A549 (cell line): ENCODE measurements around the gene TSTD1. TPM values are rescaled to one million over a fixed set of nuclear protein-coding genes. Genes with fewer than 3 reads are reported as not detected.

Experiments
- ATAC-seq, 2 experiments: fragments of 200-7000 bp in 1 of 2; fragments of >200 bp in 1 of 2; cut with Nextera tagmentation in 1 of 2; cut with Tn5 transposase in 1 of 2; 3 replicates each; pipeline versions ENCODE4 v1.8.0 to v1.9.1; 2018 to 2020; ENCODE audit warnings: mild to moderate bottlenecking in 1 of 2, moderate library complexity in 1 of 2
- CTCF ChIA-PET: fragments of 300-600 bp; sonication (Branson Sonifier 250); formaldehyde crosslinking; extraction: SDS; loops from one replicate; lab custom pipeline; 2021; ENCODE audit warnings: antibody characterized with exemption, inconsistent platforms; lab: Yijun Ruan, JAX
- POLR2A ChIA-PET: fragments of 350-600 bp; formaldehyde crosslinking; extraction: SDS; loops from one replicate; lab custom pipeline; 2021; ENCODE audit warnings: antibody characterized with exemption, inconsistent platforms; lab: Yijun Ruan, JAX
- DNase-seq, 2 experiments: peaks; one replicate each; pipeline versions ENCODE4 v3.0.0 to v3.0.0-alpha.2; 2011 to 2016; ENCODE audit warnings: low read depth in 1 of 2, low spot score in 1 of 2
- FAIRE-seq: peaks from 2 replicates; lab custom pipeline; 2011; peaks lifted over from hg19 to GRCh38; lab: Jason Lieb, UNC
- H3K27ac ChIP-seq, 2 experiments: fragments of >200 bp; sonication (Bioruptor Twin); formaldehyde crosslinking; 3 replicates each; pipeline ENCODE4 v1.5.1; 2016 to 2017
- H3K4me1 ChIP-seq: fragments of >200 bp; sonication (Bioruptor Twin); formaldehyde crosslinking; 3 replicates; pipeline ENCODE4 v1.6.1; 2016
- H3K4me2 ChIP-seq: fragments of >200 bp; sonication (Bioruptor Twin); formaldehyde crosslinking; 3 replicates; pipeline ENCODE4 v1.6.1; 2016
- H3K4me3 ChIP-seq: fragments of >200 bp; sonication (Bioruptor Twin); formaldehyde crosslinking; 3 replicates; pipeline ENCODE4 v1.5.1; 2016
- H3K9me3 ChIP-seq: fragments of >200 bp; sonication (Bioruptor Twin); formaldehyde crosslinking; 3 replicates; pipeline ENCODE4 v1.6.1; 2016
- ATOH8 ChIP-seq: fragments of 250-450 bp; sonication (Bioruptor Pico); IDR thresholded peaks from 2 replicates; pipeline ENCODE4 v1.5.0; 2020; ENCODE audit warnings: low read depth, mild to moderate bottlenecking, moderate library complexity
- FOXS1 ChIP-seq: fragments of 250-450 bp; sonication (Bioruptor Pico); IDR thresholded peaks from 2 replicates; pipeline ENCODE4 v1.5.0; 2020; ENCODE audit warnings: mild to moderate bottlenecking, moderate library complexity
- MAZ ChIP-seq: fragments of 150-350 bp; IDR thresholded peaks from 2 replicates; pipeline ENCODE4 v1.6.1; 2014; ENCODE audit warnings: antibody characterized with exemption, low read depth, low read length, borderline replicate concordance
- MYC ChIP-seq: IDR thresholded peaks from 2 replicates; pipeline ENCODE4 v1.6.1; 2012; ENCODE audit warnings: mild to moderate bottlenecking, inconsistent platforms, low read length, improper control_type of control experiment, borderline replicate concordance
- NPAS2 ChIP-seq: fragments of 250-450 bp; sonication (Bioruptor Pico); IDR thresholded peaks from 2 replicates; pipeline ENCODE4 v1.8.0; 2022; ENCODE audit warnings: mild to moderate bottlenecking, moderate library complexity, borderline replicate concordance
- NR3C1 ChIP-seq: fragments of >200 bp; sonication (Bioruptor Twin); formaldehyde crosslinking; IDR thresholded peaks from 3 replicates; pipeline ENCODE4 v1.6.1; 2017
- PBX3 ChIP-seq: IDR thresholded peaks from 2 replicates; pipeline ENCODE4 v1.6.1; 2012
- PHF8 ChIP-seq: fragments of 200-600 bp; sonication (generic); IDR thresholded peaks from 2 replicates; pipeline ENCODE4 v1.6.1; 2016; ENCODE audit warnings: low read depth, mild to moderate bottlenecking, antibody characterized with exemption, moderate library complexity, borderline replicate concordance
- POLR2A ChIP-seq: IDR thresholded peaks from 2 replicates; pipeline ENCODE4 v1.6.1; 2012; ENCODE audit warnings: mild to moderate bottlenecking, low read length
- REST ChIP-seq: fragments of 200-600 bp; sonication (generic); IDR thresholded peaks from 2 replicates; pipeline ENCODE4 v1.6.1; 2016; ENCODE audit warnings: antibody characterized with exemption, mild to moderate bottlenecking, moderate library complexity
- SMC3 ChIP-seq: fragments of >200 bp; sonication (Bioruptor Twin); formaldehyde crosslinking; IDR thresholded peaks from 3 replicates; pipeline ENCODE4 v1.6.1; 2018; ENCODE audit warnings: inconsistent platforms
- TP53 ChIP-seq: fragments of 250-450 bp; sonication (Bioruptor Pico); IDR thresholded peaks from 2 replicates; pipeline ENCODE4 v1.5.0; 2021; ENCODE audit warnings: mild to moderate bottlenecking, moderate library complexity
- USF2 ChIP-seq: fragments of 450-650 bp; IDR thresholded peaks from 2 replicates; pipeline ENCODE4 v1.6.1; 2014; ENCODE audit warnings: antibody characterized with exemption
- ZC3H11A ChIP-seq: fragments of 450-650 bp; IDR thresholded peaks from 2 replicates; pipeline ENCODE4 v1.6.1; 2014; ENCODE audit warnings: antibody characterized with exemption, mild to moderate bottlenecking
- ZSCAN20 ChIP-seq: fragments of 250-450 bp; sonication (Bioruptor Pico); IDR thresholded peaks from 2 replicates; pipeline ENCODE4 v1.8.0; 2022; ENCODE audit warnings: mild to moderate bottlenecking, moderate library complexity
- WGBS: methylation state at CpG from one replicate; pipeline ENCODE4 v1.1.6; 2017; ENCODE audit errors: missing lambda C conversion rate; 5-methylcytosine and 5-hydroxymethylcytosine counted together
- polyA plus RNA-seq, 4 experiments: library from polyadenylated mRNA; depleted of rRNA in 3 of 4; stranded (reverse); fragments of >200 nt; fragmentation: RNase III in 1 of 4; extraction: RNeasy Plus Mini Kit Qiagen cat#74134 plus additional on column Dnase treatment in 1 of 4; gene quantifications; 2 replicates in 3 of 4; 3 replicates in 1 of 4; pipeline ENCODE4 v1.2.3, GENCODE V29; 2011 to 2017

Gene TSTD1
- polyA plus RNA-seq, 2 of the 4 experiments (the other 2 are of a cell fraction): 0.17 TPM; not detected in 1

GRCh38 chr1:161039154-161039545, 386 bp upstream of the TSTD1 start:
- no peak overlapping the region for H3K27ac ChIP-seq
- no peak for FAIRE-seq
- H3K4me2 ChIP-seq: no peak overlapping the region
- H3K4me3 ChIP-seq: no peak overlapping the region
- no peak for ATAC-seq
- ChIA-PET CTCF (interaction anchor here (0.7 to 2.0 kb wide), 3 partner anchors 41 to 58 kb away, joined by 3 to 13 read pairs (median 3); no protein-coding TSS in a partner anchor), POLR2A (interaction anchor here (0.8 to 1.5 kb wide), 2 partner anchors 17 to 42 kb away, joined by 6 to 10 read pairs; no protein-coding TSS in a partner anchor)
- H3K9me3 ChIP-seq: no peaks in the 10 kb centered on the region
- H3K4me1 ChIP-seq: peaks cover 1% of the 10 kb centered on the region; the same call in 2 of the 3 replicates
- TF ChIP-seq ZSCAN20 (CRISPR knock-in tag): no peak
- no peak for TF ChIP-seq PHF8
- TF ChIP-seq USF2: no peak
- no peak for DNase-seq
- 61% methylated on average over 3 of the region's 3 CpGs for WGBS

GRCh38 chr1:161037661-161038522, 872 bp downstream of the TSTD1 start:
- H3K4me2 ChIP-seq: no peak overlapping the region
- TF ChIP-seq ZC3H11A (no peak), FOXS1 (CRISPR knock-in tag) (no peak), REST (no peak), NR3C1 (no peak), USF2 (no peak), SMC3 (no peak), ATOH8 (no peak), PHF8 (no peak)
- DNase-seq (no peak), ATAC-seq (no peak), FAIRE-seq (no peak)
- no peaks in the 10 kb centered on the region for H3K9me3 ChIP-seq
- H3K27ac ChIP-seq: no peak overlapping the region
- WGBS: 86% methylated on average over 21 of the region's 21 CpGs
- POLR2A ChIA-PET: interaction anchor here (1.3 kb wide), 1 partner anchor 17 kb away, joined by 5 read pairs; the partner anchor contains the start of gene F11R
- no peaks in the 10 kb centered on the region for H3K4me1 ChIP-seq
- CTCF ChIA-PET: interaction anchor here (0.5 to 2.0 kb wide), 6 partner anchors 33 to 234 kb away, joined by 3 to 10 read pairs (median 3); partner anchors contain the start of gene KLHDC9
- no peak overlapping the region for H3K4me3 ChIP-seq

GRCh38 chr1:161033751-161034150, 5.0 kb downstream of the TSTD1 start:
- ChIA-PET CTCF (interaction anchor here (0.7 to 3.2 kb wide), 3 partner anchors 8 to 64 kb away, joined by 5 to 11 read pairs (median 9); partner anchors contain the start of gene KLHDC9), POLR2A (interaction anchor here (0.6 to 0.7 kb wide), 2 partner anchors 15 to 318 kb away, joined by 4 to 6 read pairs; no protein-coding TSS in a partner anchor)
- no peak overlapping the region for H3K4me2 ChIP-seq
- ATAC-seq: no peak
- 80% methylated on average over 3 of the region's 3 CpGs for WGBS
- H3K27ac ChIP-seq: no peak overlapping the region
- H3K4me1 ChIP-seq: no peaks in the 10 kb centered on the region
- no peaks in the 10 kb centered on the region for H3K9me3 ChIP-seq
- TF ChIP-seq TP53 (CRISPR knock-in tag) (no peak), PBX3 (no peak), ATOH8 (no peak), MAZ (no peak), POLR2A (no peak), MYC (no peak), NPAS2 (CRISPR knock-in tag) (no peak), NR3C1 (no peak), SMC3 (no peak)
- FAIRE-seq: no peak
- no peak for DNase-seq
- H3K4me3 ChIP-seq: no peak overlapping the region
